ENCODE measurements around the gene PDGFD. TPM values are rescaled to one million over a fixed set of nuclear protein-coding genes. Genes with fewer than 3 reads are reported as not detected.

Gene PDGFD
- polyA plus RNA-seq, 1 donor from 2014 or later: 1.0 TPM

- Histone ChIP-seq H3K79me2 (replicated peaks; ENCODE audit: insufficient read depth, low read length) (no peaks in the 10 kb centered on the region), H3K27ac (ENCODE audit: low read length) (no peak overlapping the region), H3K4me2 (ENCODE audit: low read length) (no peak overlapping the region), H3K9ac (ENCODE audit: low read length) (no peak overlapping the region), H3K27me3 (ENCODE audit: insufficient read depth, low read depth, low read length) (no peaks in the 10 kb centered on the region), H3K4me3 (ENCODE audit: low read length) (no peak overlapping the region), H3F3A (ENCODE audit: insufficient read depth, low read length, poor library complexity, severe bottlenecking) (no peaks in the 10 kb centered on the region), H4K20me1 (ENCODE audit: insufficient read depth) (no peaks in the 10 kb centered on the region), H3K36me3 (ENCODE audit: insufficient read depth, low read length) (no peaks in the 10 kb centered on the region), H3K9me3 (ENCODE audit: low read length) (no peaks in the 10 kb centered on the region), H3K9me2 (ENCODE audit: insufficient read depth, low read length) (no peaks in the 10 kb centered on the region), H2AFZ (ENCODE audit: low read depth, low read length) (no peak overlapping the region)
- no peak for TF ChIP-seq EZH2 (IDR thresholded peaks at IDR 0.05; ENCODE audit: borderline replicate concordance, insufficient read depth, low read length, poor library complexity, severe bottlenecking)
- TF ChIP-seq CTCF (IDR thresholded peaks at IDR 0.05; ENCODE audit: poor library complexity, severe bottlenecking): no peak
- TF ChIP-seq TAF1 (IDR thresholded peaks at IDR 0.05; ENCODE audit: low read depth): no peak
- TF ChIP-seq MXI1 (conservative IDR thresholded peaks at IDR 0.05; ENCODE audit: poor library complexity, severe bottlenecking): no peak
- no peak for TF ChIP-seq SMC3 (conservative IDR thresholded peaks at IDR 0.05; ENCODE audit: poor library complexity)
- no peak for TF ChIP-seq REST (IDR thresholded peaks at IDR 0.05; ENCODE audit: borderline replicate concordance)
- TF ChIP-seq POLR2AphosphoS5 (IDR thresholded peaks at IDR 0.05): no peak
- TF ChIP-seq RAD21 (conservative IDR thresholded peaks at IDR 0.05): no peak
- TF ChIP-seq EP300 (conservative IDR thresholded peaks at IDR 0.05; ENCODE audit: poor library complexity, severe bottlenecking): no peak
These were observed 17.0 kb downstream of the PDGFD start for GRCh38 chr11:104146943-104147342.

- Histone ChIP-seq H3K9me3 (ENCODE audit: low read length) (no peaks in the 10 kb centered on the region), H3K27me3 (ENCODE audit: insufficient read depth, low read depth, low read length) (no peaks in the 10 kb centered on the region), H3K4me2 (ENCODE audit: low read length) (no peak overlapping the region), H3K27ac (ENCODE audit: low read length) (no peak overlapping the region), H3K4me3 (ENCODE audit: low read length) (no peak overlapping the region), H3K36me3 (ENCODE audit: insufficient read depth, low read length) (no peaks in the 10 kb centered on the region), H2AFZ (ENCODE audit: low read depth, low read length) (no peak overlapping the region), H3K79me2 (replicated peaks; ENCODE audit: insufficient read depth, low read length) (no peaks in the 10 kb centered on the region), H3K9ac (ENCODE audit: low read length) (no peak overlapping the region), H4K20me1 (ENCODE audit: insufficient read depth) (no peaks in the 10 kb centered on the region), H3K9me2 (ENCODE audit: insufficient read depth, low read length) (no peaks in the 10 kb centered on the region), H3F3A (ENCODE audit: insufficient read depth, low read length, poor library complexity, severe bottlenecking) (no peaks in the 10 kb centered on the region)
- no peak for TF ChIP-seq RAD21 (conservative IDR thresholded peaks at IDR 0.05)
- no peak for TF ChIP-seq SMC3 (conservative IDR thresholded peaks at IDR 0.05; ENCODE audit: poor library complexity)
- TF ChIP-seq REST (IDR thresholded peaks at IDR 0.05; ENCODE audit: borderline replicate concordance): no peak
- no peak for TF ChIP-seq TAF1 (IDR thresholded peaks at IDR 0.05; ENCODE audit: low read depth)
- TF ChIP-seq CTCF (IDR thresholded peaks at IDR 0.05; ENCODE audit: poor library complexity, severe bottlenecking): no peak
- no peak for TF ChIP-seq POLR2AphosphoS5 (IDR thresholded peaks at IDR 0.05)
- TF ChIP-seq EP300 (conservative IDR thresholded peaks at IDR 0.05; ENCODE audit: poor library complexity, severe bottlenecking): no peak
These were observed 17.5 kb downstream of the PDGFD start for GRCh38 chr11:104146421-104146820.

Data from neural cell (in vitro differentiated cells).